Keratinocyte (primary cell): ENCODE results near the gene SLC9A3.

Source experiments
- CTCF ChIP-seq, 3 experiments: IDR thresholded peaks in 1 of 3; conservative IDR thresholded peaks in 1 of 3; optimal IDR thresholded peaks in 1 of 3; 2 replicates in 2 of 3; 3 replicates in 1 of 3; pipeline versions ENCODE3 to v1.5.1; 2011; ENCODE audit warnings: low read length in 3 of 3, mild to moderate bottlenecking in 3 of 3, moderate library complexity in 2 of 3, control low read depth in 1 of 3, inconsistent platforms in 1 of 3; ENCODE audit not compliant: insufficient read depth in 2 of 3; ENCODE audit errors: extremely low read depth in 1 of 3
- EZH2 ChIP-seq: IDR thresholded peaks from one replicate; pipeline ENCODE4 v1.6.1; 2012; ENCODE audit warnings: inconsistent platforms, mild to moderate bottlenecking, low read length, moderate library complexity

- TF ChIP-seq CTCF (optimal IDR thresholded peaks at IDR 0.05 in 1 of 3, IDR thresholded peaks at IDR 0.05 in 1 of 3, conservative IDR thresholded peaks at IDR 0.05 in 1 of 3; ENCODE audit: extremely low read depth in 1 of 3, insufficient read depth in 2 of 3, low read length in 3 of 3) (no peak), EZH2 (no peak)
Measured at GRCh38 chr5:488744-489688, 35.2 kb downstream of the SLC9A3 start.
